HEK293T (cell line): Measurements from ENCODE around the gene CPNE6.
"Not testable (repeated sequence)": the region's sequence is repeated elsewhere in the genome, so short reads cannot be mapped to it uniquely, and the experiment has no call there.

Source experiments
- CTBP1 ChIP-seq: fragments of 450-650 bp; IDR thresholded peaks from 2 replicates; pipeline ENCODE4 v1.6.1; 2016; ENCODE audit warnings: borderline replicate concordance
- FOXM1 ChIP-seq: fragments of 450-650 bp; IDR thresholded peaks from 2 replicates; pipeline ENCODE4 v1.6.1; 2017; ENCODE audit warnings: mild to moderate bottlenecking, borderline replicate concordance
- LEF1 ChIP-seq: fragments of 450-650 bp; IDR thresholded peaks from 2 replicates; pipeline ENCODE4 v1.6.1; 2017; ENCODE audit warnings: mild to moderate bottlenecking, borderline replicate concordance
- SP1 ChIP-seq: fragments of 450-650 bp; IDR thresholded peaks from 2 replicates; pipeline ENCODE4 v1.6.1; 2017
- TARDBP ChIP-seq: fragments of 450-650 bp; IDR thresholded peaks from 2 replicates; pipeline ENCODE4 v1.6.1; 2016

- not testable (repeated sequence) for TF ChIP-seq TARDBP, CTBP1, LEF1, FOXM1, SP1
Observed at GRCh38 chr14:24049002-24049401, 22.4 kb upstream of the CPNE6 start.
